IMR-90 (cell line): ENCODE results near the gene MGLL. TPM values are rescaled to one million over a fixed set of nuclear protein-coding genes. Genes with fewer than 3 reads are reported as not detected.
A peak's percentile ranks its signal among the peaks of the same experiment; 100 is the strongest.

Source experiments
- ATAC-seq: fragments of 200-7000 bp; cut with Tn5 transposase; 2 replicates; pipeline ENCODE4 v1.9.1; 2020; ENCODE audit warnings: low read depth, mild to moderate bottlenecking, moderate library complexity
- BruUV-seq: library from RNA; stranded (reverse); fragments of 400-500 nt; replicated peaks from 2 replicates; lab custom pipeline; 2021; lab: Mats Ljungman, UMichigan
- CTCF ChIA-PET: fragments of 300-600 bp; formaldehyde crosslinking; extraction: SDS; loops from one replicate; lab custom pipeline; 2021; ENCODE audit warnings: antibody characterized with exemption; lab: Yijun Ruan, JAX
- POLR2A ChIA-PET: fragments of 300-600 bp; sonication (Branson Sonifier 250); formaldehyde crosslinking; loops from one replicate; lab custom pipeline; 2022; ENCODE audit warnings: antibody characterized with exemption; ENCODE audit not compliant: unreplicated experiment; lab: Charles Lee
- DNase-seq: peaks from one replicate; pipeline ENCODE4 v3.0.0; 2013
- H2AFZ ChIP-seq: replicated peaks from 2 replicates; pipeline ENCODE3; 2013; ENCODE audit warnings: low read length, mild to moderate bottlenecking; ENCODE audit not compliant: poor library complexity
- H2AK5ac ChIP-seq: 2 replicates; pipeline ENCODE4 v1.6.1; 2013; ENCODE audit warnings: low read depth, low read length, inconsistent platforms
- H2AK9ac ChIP-seq: replicated peaks from 2 replicates; pipeline ENCODE3; 2013; ENCODE audit warnings: mild to moderate bottlenecking, low read depth, low read length, moderate library complexity; ENCODE audit not compliant: poor library complexity
- H2BK120ac ChIP-seq: 2 replicates; pipeline ENCODE4 v1.6.1; 2013; ENCODE audit warnings: low read depth, low read length, inconsistent platforms
- H2BK15ac ChIP-seq: 3 replicates; pipeline ENCODE4 v1.6.1; 2013; ENCODE audit warnings: low read depth, low read length, inconsistent platforms
- H2BK20ac ChIP-seq: 2 replicates; pipeline ENCODE4 v1.6.1; 2013; ENCODE audit warnings: low read depth, mild to moderate bottlenecking, inconsistent platforms, low read length, moderate library complexity
- H2BK5ac ChIP-seq: 2 replicates; pipeline ENCODE4 v1.6.1; 2013; ENCODE audit warnings: mild to moderate bottlenecking, low read depth, low read length, inconsistent platforms; ENCODE audit not compliant: poor library complexity, severe bottlenecking
- H3K14ac ChIP-seq: replicated peaks from 2 replicates; pipeline ENCODE4 v1.6.1; 2013; ENCODE audit warnings: low read depth, low read length, inconsistent platforms
- H3K18ac ChIP-seq: 2 replicates; pipeline ENCODE4 v1.6.1; 2013; ENCODE audit warnings: low read depth, low read length, control low read depth
- H3K23ac ChIP-seq: 2 replicates; pipeline ENCODE4 v1.6.1; 2013; ENCODE audit warnings: low read depth, low read length, inconsistent platforms
- H3K27ac ChIP-seq: 2 replicates; pipeline ENCODE4 v1.5.1; 2013; ENCODE audit warnings: mild to moderate bottlenecking, control low read depth, low read length; ENCODE audit not compliant: insufficient read depth
- H3K27me3 ChIP-seq: 2 replicates; pipeline ENCODE4 v1.6.1; 2013; ENCODE audit warnings: low read length; ENCODE audit not compliant: control insufficient read depth, insufficient read depth
- H3K36me3 ChIP-seq: 2 replicates; pipeline ENCODE4 v1.6.1; 2013; ENCODE audit warnings: low read length, mixed read lengths; ENCODE audit not compliant: control insufficient read depth, insufficient read depth
- H3K4ac ChIP-seq: 2 replicates; pipeline ENCODE4 v1.6.1; 2013; ENCODE audit warnings: low read depth, low read length, inconsistent platforms
- H3K4me1 ChIP-seq: 2 replicates; pipeline ENCODE4 v1.6.1; 2013; ENCODE audit warnings: low read length, mixed read lengths; ENCODE audit not compliant: control insufficient read depth, insufficient read depth
- H3K4me2 ChIP-seq: 2 replicates; pipeline ENCODE4 v1.6.1; 2013; ENCODE audit warnings: low read depth, mild to moderate bottlenecking, control low read depth, low read length, moderate library complexity
- H3K4me3 ChIP-seq: 2 replicates; pipeline ENCODE4 v1.5.1; 2013; ENCODE audit warnings: low read depth, mild to moderate bottlenecking, control low read depth, low read length, moderate library complexity; ENCODE audit not compliant: insufficient read depth
- H3K56ac ChIP-seq: 2 replicates; pipeline ENCODE4 v1.6.1; 2013; ENCODE audit warnings: low read length, inconsistent platforms; ENCODE audit not compliant: insufficient read depth; ENCODE audit errors: extremely low read depth
- H3K79me1 ChIP-seq, 2 experiments: 2 replicates each; pipeline ENCODE4 v1.6.1; 2013; ENCODE audit warnings: low read length in 2 of 2, inconsistent platforms in 1 of 2, low read depth in 1 of 2
- H3K9ac ChIP-seq: 2 replicates; pipeline ENCODE4 v1.6.1; 2013; ENCODE audit warnings: low read depth, low read length, control low read depth
- H3K9me1 ChIP-seq: 2 replicates; pipeline ENCODE4 v1.6.1; 2013; ENCODE audit warnings: low read length, inconsistent platforms; ENCODE audit not compliant: insufficient read depth
- H3K9me3 ChIP-seq: 2 replicates; pipeline ENCODE4 v1.6.1; 2013; ENCODE audit warnings: low read length; ENCODE audit not compliant: control insufficient read depth, insufficient read depth
- H4K20me1 ChIP-seq: 2 replicates; pipeline ENCODE4 v1.6.1; 2013; ENCODE audit warnings: low read length, inconsistent platforms; ENCODE audit not compliant: insufficient read depth
- H4K5ac ChIP-seq: 2 replicates; pipeline ENCODE4 v1.6.1; 2013; ENCODE audit warnings: mild to moderate bottlenecking, low read depth, low read length, control low read depth
- H4K8ac ChIP-seq, 2 experiments: 2 replicates each; pipeline ENCODE4 v1.6.1; 2013; ENCODE audit warnings: low read depth in 2 of 2, low read length in 2 of 2, control low read depth in 1 of 2, inconsistent platforms in 1 of 2
- H4K91ac ChIP-seq: 2 replicates; pipeline ENCODE4 v1.6.1; 2013; ENCODE audit warnings: low read depth, low read length, inconsistent platforms; ENCODE audit not compliant: insufficient read depth
- CEBPB ChIP-seq: IDR thresholded peaks from 2 replicates; pipeline ENCODE4 v1.6.1; 2012; ENCODE audit warnings: low read depth, low read length, improper control_type of control experiment
- CHD1 ChIP-seq: IDR thresholded peaks from 2 replicates; pipeline ENCODE4 v1.6.1; 2012; ENCODE audit warnings: low read depth, low read length, improper control_type of control experiment
- NFE2L2 ChIP-seq: fragments of 150-350 bp; IDR thresholded peaks from 2 replicates; pipeline ENCODE4 v1.6.1; 2016; ENCODE audit warnings: low read depth, mild to moderate bottlenecking, low read length
- RAD21 ChIP-seq: IDR thresholded peaks from 2 replicates; pipeline ENCODE4 v1.6.1; 2012; ENCODE audit warnings: low read length, improper control_type of control experiment
- RCOR1 ChIP-seq: IDR thresholded peaks from 2 replicates; pipeline ENCODE4 v1.6.1; 2012; ENCODE audit warnings: mild to moderate bottlenecking, low read length, improper control_type of control experiment; ENCODE audit not compliant: insufficient replicate concordance
- RFX5 ChIP-seq: IDR thresholded peaks from 2 replicates; pipeline ENCODE4 v1.8.0; 2012; ENCODE audit warnings: low read depth, mild to moderate bottlenecking, low read length, moderate library complexity
- SMC3 ChIP-seq: fragments of 150-350 bp; IDR thresholded peaks from 2 replicates; pipeline ENCODE4 v1.6.1; 2016; ENCODE audit warnings: low read depth, mild to moderate bottlenecking, antibody characterized with exemption, low read length, moderate library complexity
- USF2 ChIP-seq: fragments of 150-350 bp; IDR thresholded peaks from 2 replicates; pipeline ENCODE4 v1.6.1; 2017; ENCODE audit warnings: mild to moderate bottlenecking, antibody characterized with exemption, low read length, low read depth
- WGBS, 2 experiments: methylation state at CpG; one replicate each; pipeline versions ENCODE4 v1.1.5 to v1.1.7; 2013; ENCODE audit warnings: missing lambda C conversion rate in 2 of 2; ENCODE audit not compliant: insufficient read length in 1 of 2; ENCODE audit errors: extremely low coverage in 2 of 2; 5-methylcytosine and 5-hydroxymethylcytosine counted together
- dilution Hi-C: fragments of 300-500 bp; cut with HindIII; formaldehyde crosslinking; loops from one replicate; pipeline ENCODE4 v1.14.3; 2018; ENCODE audit warnings: low sequenced_read_pairs; ENCODE audit not compliant: unreplicated experiment
- in situ Hi-C: fragments of 300-500 bp; cut with MboI; formaldehyde crosslinking; loops from 3 replicates; pipeline ENCODE4 v1.14.3; 2019; ENCODE audit warnings: low sequenced_read_pairs, inconsistent platforms, mixed read lengths
- intact Hi-C: fragments of 100-400 bp; cut with micrococcal nuclease; formaldehyde crosslinking; loops from 2 replicates; pipeline ENCODE4 v1.10.0; 2022
- polyA plus RNA-seq, 3 experiments: library from polyadenylated mRNA; depleted of rRNA; stranded (reverse); fragments of >200 nt; gene quantifications; 2 replicates each; pipeline ENCODE4 v1.2.3, GENCODE V29; 2012; ENCODE audit warnings: low replicate concordance in 1 of 3
- total RNA-seq: library from RNA; depleted of rRNA; stranded (reverse); fragments of >200 nt; gene quantifications from 2 replicates; pipeline ENCODE4 v1.2.3, GENCODE V29; 2012

The MGLL gene
- total and polyA plus RNA-seq, 2 of the 4 experiments (the other 2 are of a cell fraction): 23.7 to 60.6 TPM

GRCh38 chr3:127699416-127700300 lies 122.7 kb downstream of the MGLL start (continued):
- TF ChIP-seq RCOR1: no peak

- TF ChIP-seq SMC3 (no peak), CEBPB (no peak), RAD21 (no peak), CHD1 (no peak), RFX5 (no peak), RCOR1 (no peak), NFE2L2 (no peak), USF2 (no peak)
- peak overlapping the region; percentile 71 to 97; a peak in 2 of 4 replicates for H4K8ac ChIP-seq
- H2AK9ac ChIP-seq: no peak overlapping the region
- H3K4me1 ChIP-seq: peaks cover 32% of the 10 kb centered on the region
- no peaks in the 10 kb centered on the region for H3K36me3 ChIP-seq
- H2AK5ac ChIP-seq: peak overlapping the region; percentile 88
- peak overlapping the region; percentile 93; the same call in 1 of the 3 replicates for H2BK15ac ChIP-seq
- peaks cover 0 to 58% of the 10 kb centered on the region in 2 experiments; a peak in 2 of 4 replicates for H3K79me1 ChIP-seq
- no peak overlapping the region for H3K4me3 ChIP-seq
- peak overlapping the region; percentile 73 for H4K5ac ChIP-seq
- ChIA-PET POLR2A (no interaction called here), CTCF (no interaction called here)
- H3K9me3 ChIP-seq: no peaks in the 10 kb centered on the region
- WGBS, 2 experiments: 20% methylated on average over 1 of the region's 6 CpGs; no CpG with 5 or more reads in 1 of the 2 experiments
- H2AFZ ChIP-seq: no peak overlapping the region
- H3K9ac ChIP-seq: peak overlapping the region; percentile 18
- peak overlapping the region; percentile 88 for H3K27ac ChIP-seq
- peaks cover 31% of the 10 kb centered on the region for H3K9me1 ChIP-seq
- intact Hi-C loops (no loop called here), in situ Hi-C loops (no loop called here), dilution Hi-C loops (no loop called here)
- peak overlapping the region; percentile 96 for H3K4ac ChIP-seq
- DNase-seq (peak; percentile 75), ATAC-seq (no peak)
- peak overlapping the region; percentile 90 for H2BK20ac ChIP-seq
- H3K27me3 ChIP-seq: no peaks in the 10 kb centered on the region
- peak overlapping the region; percentile 72 for H3K14ac ChIP-seq
- no peak overlapping the region for H3K56ac ChIP-seq
- BruUV-seq: no TSS peak
- H4K20me1 ChIP-seq: no peaks in the 10 kb centered on the region; the same call in 1 of the 2 replicates
- peak overlapping the region; percentile 77 for H2BK120ac ChIP-seq
- peak overlapping the region; percentile 94 for H2BK5ac ChIP-seq
- no peak overlapping the region for H3K4me2 ChIP-seq
- H3K23ac ChIP-seq: peak overlapping the region; percentile 72; the same call in 1 of the 2 replicates
- H3K18ac ChIP-seq: peak overlapping the region; percentile 76
- no peak overlapping the region; the same call in 1 of the 2 replicates for H4K91ac ChIP-seq
Measured at GRCh38 chr3:127698691-127699415, 123.5 kb downstream of the MGLL start.
